G401.6 (cell line): Measurements from ENCODE around the gene PDE2A.

Source experiments
- FAIRE-seq: peaks from 2 replicates; lab custom pipeline; 2012; peaks lifted over from hg19 to GRCh38; lab: Jason Lieb, UNC

PDE2A gene

GRCh38 chr11:72609045-72609444 lies 65.2 kb downstream of the PDE2A start:
- FAIRE-seq = peak; percentile 17

GRCh38 chr11:72607496-72607895 lies 66.7 kb downstream of the PDE2A start:
- no peak for FAIRE-seq

GRCh38 chr11:72606748-72607468 lies 67.3 kb downstream of the PDE2A start:
- no peak for FAIRE-seq

GRCh38 chr11:72605973-72606747 lies 68.1 kb downstream of the PDE2A start:
- FAIRE-seq = no peak

- no peak for FAIRE-seq
Measured at GRCh38 chr11:72604256-72604655, 70.0 kb downstream of the PDE2A start.

GRCh38 chr11:72602250-72602904 lies 71.8 kb downstream of the PDE2A start:
- FAIRE-seq = no peak

GRCh38 chr11:72600557-72600956 lies 73.7 kb downstream of the PDE2A start:
- FAIRE-seq = no peak

GRCh38 chr11:72599325-72600117 lies 74.7 kb downstream of the PDE2A start:
- FAIRE-seq = no peak

- FAIRE-seq = no peak
Measured at GRCh38 chr11:72598906-72599305, 75.3 kb downstream of the PDE2A start.

- no peak for FAIRE-seq
Measured at GRCh38 chr11:72598466-72598865, 75.8 kb downstream of the PDE2A start.

GRCh38 chr11:72597721-72598120 lies 76.5 kb downstream of the PDE2A start:
- FAIRE-seq = no peak

- FAIRE-seq = no peak
Measured at GRCh38 chr11:72595292-72595684, 78.9 kb downstream of the PDE2A start.

- no peak for FAIRE-seq
Measured at GRCh38 chr11:72594493-72595291, 79.5 kb downstream of the PDE2A start.

GRCh38 chr11:72592698-72593495 lies 81.3 kb downstream of the PDE2A start:
- no peak for FAIRE-seq

- FAIRE-seq = no peak
Measured at GRCh38 chr11:72591785-72592502, 82.3 kb downstream of the PDE2A start.

GRCh38 chr11:72591023-72591422 lies 83.2 kb downstream of the PDE2A start:
- no peak for FAIRE-seq

- no peak for FAIRE-seq
Measured at GRCh38 chr11:72589802-72590761, 84.1 kb downstream of the PDE2A start.
